ENCODE results near the gene SNX21. TPM values are rescaled to one million over a fixed set of nuclear protein-coding genes. Genes with fewer than 3 reads are reported as not detected.

Gene SNX21
- total and polyA plus RNA-seq, 2 donors (not counting 3 experiments of a cell fraction or from before 2014, with no cell fraction given): 11.6 to 11.9 TPM

DNA sequence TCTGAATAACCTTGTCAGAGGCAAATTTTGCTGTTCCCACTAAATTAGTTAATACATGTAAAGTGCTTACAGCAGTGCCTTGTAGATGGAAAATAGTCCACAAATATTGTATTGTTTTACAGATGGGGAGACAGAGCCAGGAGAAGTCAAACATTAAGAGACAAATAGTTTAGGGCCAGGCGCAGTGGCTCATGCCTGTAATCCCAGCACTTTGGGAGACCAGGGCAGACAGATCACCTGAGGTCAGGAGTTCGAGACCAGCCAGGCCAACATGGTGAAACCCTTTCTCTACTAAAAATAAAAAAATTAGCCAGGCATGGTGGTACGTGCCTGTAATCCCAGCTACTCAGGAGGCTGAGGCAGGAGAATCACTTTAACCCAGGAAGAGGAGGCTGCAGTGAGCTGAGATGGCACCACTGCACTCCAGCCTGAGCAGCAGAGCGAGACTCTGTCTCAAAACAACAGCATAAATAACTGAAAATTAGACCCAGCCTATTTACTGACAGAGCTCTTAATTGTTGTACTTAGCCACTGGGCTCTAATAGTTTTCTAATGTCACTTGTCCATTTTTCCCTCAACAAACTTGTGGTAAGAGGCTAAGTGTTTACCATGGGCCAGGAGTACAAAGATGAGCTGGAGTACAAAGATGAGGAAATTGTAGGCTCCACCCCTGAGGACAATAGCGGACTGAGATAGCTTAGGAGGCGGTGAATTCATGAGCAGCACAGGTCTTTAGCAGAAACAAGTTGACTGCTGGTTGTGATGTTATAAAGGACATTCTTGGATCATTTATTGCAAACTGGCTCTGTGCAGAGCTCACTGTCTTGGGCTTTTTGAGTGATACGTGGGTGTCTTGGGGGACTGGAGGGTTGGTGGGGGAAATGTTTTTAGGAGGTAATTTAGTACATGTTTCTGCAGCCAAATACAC is 30.2 kb downstream of the SNX21 start:
- H3K36me3 ChIP-seq (ENCODE audit: control insufficient read depth in 2 of 2, extremely low read depth in 1 of 2, insufficient read depth in 2 of 2, low read length in 2 of 2): no peaks in the 10 kb centered on the region
- H3K27ac ChIP-seq (ENCODE audit: insufficient read depth, low read depth, low read length): no peak overlapping the region
- peaks cover 3% of the 10 kb centered on the region for H3K4me1 ChIP-seq (ENCODE audit: control insufficient read depth, extremely low read depth, insufficient read depth, low read length)
- ChIA-PET POLR2A (no interaction called here), CTCF (interaction anchor here (0.7 to 1.4 kb wide), 3 partner anchors 17 to 57 kb away, joined by 3 read pairs; partner anchors contain the start of gene ZSWIM1)
- DNase-seq (ENCODE audit: low read depth, low spot score): no peak
- H3K9me1 ChIP-seq (replicated peaks; ENCODE audit: control insufficient read depth, extremely low read depth, insufficient read depth, low read length): no peaks in the 10 kb centered on the region
- intact Hi-C loops (cut with micrococcal nuclease): no loop called here
- no peaks in the 10 kb centered on the region for H3K27me3 ChIP-seq (ENCODE audit: control insufficient read depth in 2 of 2, insufficient read depth in 2 of 2, low read length in 2 of 2)
- H4K20me1 ChIP-seq (replicated peaks; ENCODE audit: control insufficient read depth, extremely low read depth, insufficient read depth, low read length): no peaks in the 10 kb centered on the region
- H2AFZ ChIP-seq (ENCODE audit: low read depth, low read length): no peak overlapping the region
- H3K79me2 ChIP-seq (ENCODE audit: control insufficient read depth, insufficient read depth, low read length): no peaks in the 10 kb centered on the region
- BruUV-seq (replicated peaks): no TSS peak
- dilution Hi-C loops (cut with MboI; ENCODE audit: extremely low pct_ligation_motif_present, low sequenced_read_pairs): no loop called here
- no peak for FAIRE-seq
- no peak for TF ChIP-seq MYC (IDR thresholded peaks at IDR 0.05; ENCODE audit: low read depth, low read length)
- TF ChIP-seq, protein P1, sequence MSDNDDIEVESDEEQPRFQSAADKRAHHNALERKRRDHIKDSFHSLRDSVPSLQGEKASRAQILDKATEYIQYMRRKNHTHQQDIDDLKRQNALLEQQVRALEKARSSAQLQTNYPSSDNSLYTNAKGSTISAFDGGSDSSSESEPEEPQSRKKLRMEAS (IDR thresholded peaks at IDR 0.05; ENCODE audit: insufficient read depth, insufficient read length): no peak
- no peak for TF ChIP-seq EZH2 (IDR thresholded peaks at IDR 0.05; ENCODE audit: borderline replicate concordance, low read depth, low read length, severe bottlenecking)
- no peak for TF ChIP-seq FOS (IDR thresholded peaks at IDR 0.05; ENCODE audit: borderline replicate concordance, insufficient read depth, low read length)
- no peak for TF ChIP-seq POLR2A (IDR thresholded peaks at IDR 0.05; ENCODE audit: low read depth, low read length)
- TF ChIP-seq JUN (IDR thresholded peaks at IDR 0.05; ENCODE audit: borderline replicate concordance, insufficient read depth, insufficient read length, low read depth): no peak
- no peak for TF ChIP-seq GATA2 (IDR thresholded peaks at IDR 0.05; ENCODE audit: insufficient read depth, insufficient read length, low read depth, low read length)
- TF ChIP-seq POLR2AphosphoS5 (IDR thresholded peaks at IDR 0.05; ENCODE audit: insufficient read depth, low read depth, low read length): no peak
- TF ChIP-seq, protein P2, sequence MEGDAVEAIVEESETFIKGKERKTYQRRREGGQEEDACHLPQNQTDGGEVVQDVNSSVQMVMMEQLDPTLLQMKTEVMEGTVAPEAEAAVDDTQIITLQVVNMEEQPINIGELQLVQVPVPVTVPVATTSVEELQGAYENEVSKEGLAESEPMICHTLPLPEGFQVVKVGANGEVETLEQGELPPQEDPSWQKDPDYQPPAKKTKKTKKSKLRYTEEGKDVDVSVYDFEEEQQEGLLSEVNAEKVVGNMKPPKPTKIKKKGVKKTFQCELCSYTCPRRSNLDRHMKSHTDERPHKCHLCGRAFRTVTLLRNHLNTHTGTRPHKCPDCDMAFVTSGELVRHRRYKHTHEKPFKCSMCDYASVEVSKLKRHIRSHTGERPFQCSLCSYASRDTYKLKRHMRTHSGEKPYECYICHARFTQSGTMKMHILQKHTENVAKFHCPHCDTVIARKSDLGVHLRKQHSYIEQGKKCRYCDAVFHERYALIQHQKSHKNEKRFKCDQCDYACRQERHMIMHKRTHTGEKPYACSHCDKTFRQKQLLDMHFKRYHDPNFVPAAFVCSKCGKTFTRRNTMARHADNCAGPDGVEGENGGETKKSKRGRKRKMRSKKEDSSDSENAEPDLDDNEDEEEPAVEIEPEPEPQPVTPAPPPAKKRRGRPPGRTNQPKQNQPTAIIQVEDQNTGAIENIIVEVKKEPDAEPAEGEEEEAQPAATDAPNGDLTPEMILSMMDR (IDR thresholded peaks at IDR 0.05; ENCODE audit: extremely low read depth in 1 of 2, insufficient read depth in 1 of 2, low read depth in 1 of 2, low read length in 2 of 2): no peak
- no peaks in the 10 kb centered on the region for H3K9me3 ChIP-seq (replicated peaks; ENCODE audit: control insufficient read depth, insufficient read depth, low read length)
- no peak overlapping the region for H3K4me2 ChIP-seq (ENCODE audit: insufficient read depth, low read length)
- no peak overlapping the region for H3K9ac ChIP-seq (replicated peaks; ENCODE audit: extremely low read depth, insufficient read depth, low read length)
- no peak overlapping the region for H3K4me3 ChIP-seq (replicated peaks in 1 of 3; ENCODE audit: insufficient read depth in 1 of 3, low read depth in 1 of 3, low read length in 3 of 3)
